WI38 (cell line): ENCODE results near the gene SLC13A4.
"Not testable (repeated sequence)": the region's sequence is repeated elsewhere in the genome, so short reads cannot be mapped to it uniquely, and the experiment has no call there.

ENCODE experiments used
- H3K4me3 ChIP-seq: 2 replicates; pipeline ENCODE4 v1.5.1; 2011; ENCODE audit warnings: low read depth, mild to moderate bottlenecking, control low read depth, low read length
- CTCF ChIP-seq: IDR thresholded peaks from 2 replicates; pipeline ENCODE4 v1.5.1; 2012; ENCODE audit warnings: low read depth, mild to moderate bottlenecking, control low read depth, low read length

The SLC13A4 gene

DNA sequence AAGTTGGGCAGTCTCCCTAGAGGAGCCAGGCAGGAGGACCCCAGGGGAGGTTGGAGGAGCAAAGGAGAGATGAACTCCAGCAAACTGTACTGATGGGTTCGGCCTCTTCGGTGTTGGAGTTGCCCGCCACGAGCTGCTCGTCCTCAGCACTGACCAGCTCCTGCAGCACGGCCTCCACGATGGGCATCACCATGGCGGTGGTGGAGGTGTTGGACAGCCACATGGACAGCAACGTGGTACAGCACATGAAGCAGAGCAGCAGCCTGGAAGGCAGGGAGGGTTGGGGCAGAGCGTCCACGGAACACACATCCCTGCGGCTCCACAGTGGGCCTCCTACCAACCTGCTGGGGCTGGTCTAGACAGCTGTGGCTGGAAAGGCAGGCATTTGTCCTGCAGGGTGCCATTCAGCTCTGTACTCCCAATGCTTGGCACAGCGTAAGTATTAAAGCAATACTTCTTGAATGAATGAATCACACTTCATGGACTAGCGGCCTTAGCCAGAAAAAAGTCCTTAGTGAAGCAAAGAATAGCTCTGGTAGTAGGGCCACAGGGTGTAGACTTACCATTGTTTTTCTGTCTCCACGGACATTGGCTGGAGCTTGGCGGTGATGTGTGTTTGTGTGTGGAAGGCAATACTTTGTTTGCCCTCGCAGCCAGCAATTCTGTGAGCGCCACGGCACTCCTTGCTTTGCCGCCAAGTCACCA, 21.8 kb downstream of the SLC13A4 start:
- H3K4me3 ChIP-seq = no peak overlapping the region
- TF ChIP-seq CTCF = no peak

- no peak for TF ChIP-seq CTCF
- no peak overlapping the region for H3K4me3 ChIP-seq
Observed at GRCh38 chr7:135704698-135705097, 23.3 kb downstream of the SLC13A4 start.

DNA sequence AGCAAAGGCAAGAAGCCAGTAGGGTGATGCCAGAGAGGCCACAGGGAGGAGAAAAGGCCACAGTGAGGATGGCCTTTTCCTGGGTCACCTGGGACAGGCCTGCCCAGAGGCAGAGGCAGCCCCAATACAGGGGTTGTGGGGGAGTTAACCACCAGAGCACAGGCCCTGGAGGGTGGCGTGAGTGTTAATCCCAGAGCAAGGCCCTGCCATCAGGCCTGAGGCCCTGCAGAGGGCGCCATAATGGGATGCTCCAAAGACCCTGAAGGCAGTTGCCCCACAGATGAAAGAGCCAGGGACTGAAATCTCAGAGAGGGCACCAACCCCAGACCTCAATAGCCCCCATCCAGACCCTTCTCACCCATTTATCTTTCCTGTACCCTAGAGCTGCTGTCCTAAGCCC, 23.9 kb downstream of the SLC13A4 start:
- H3K4me3 ChIP-seq = no peak overlapping the region
- peak; percentile 20; the same call in 1 of the 2 replicates for TF ChIP-seq CTCF

GRCh38 chr7:135697276-135698049, 30.5 kb downstream of the SLC13A4 start:
- no peak overlapping the region for H3K4me3 ChIP-seq
- no peak for TF ChIP-seq CTCF

- H3K4me3 ChIP-seq = no peak overlapping the region
- TF ChIP-seq CTCF = no peak
Observed at GRCh38 chr7:135693558-135693957, 34.4 kb downstream of the SLC13A4 start.

DNA sequence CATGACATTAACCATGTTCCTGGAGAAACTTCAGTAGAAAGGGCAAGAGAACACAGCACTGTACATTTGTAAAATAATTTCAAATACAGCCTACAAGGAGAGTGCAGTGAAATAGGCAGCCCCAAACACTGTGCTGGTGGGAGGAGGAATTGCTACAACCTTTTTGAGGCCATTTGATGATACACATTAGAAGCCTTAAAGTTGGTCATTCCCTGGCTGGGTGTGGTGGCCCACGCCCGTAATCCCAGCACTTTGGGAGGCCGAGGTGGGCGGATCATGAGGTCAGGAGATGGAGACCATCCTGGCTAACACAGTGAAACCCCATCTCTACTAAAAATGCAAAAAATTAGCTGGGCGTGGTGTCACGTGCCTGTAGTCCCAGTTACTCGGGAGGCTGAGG, 35.4 kb downstream of the SLC13A4 start:
- not testable (repeated sequence) for H3K4me3 ChIP-seq

- TF ChIP-seq CTCF = no peak
- no peak overlapping the region for H3K4me3 ChIP-seq
Observed at GRCh38 chr7:135692055-135692454, 35.9 kb downstream of the SLC13A4 start.
